Islet of Langerhans (tissue), 1 donor: ENCODE measurements around the gene LAMA2.

Source experiments
- FAIRE-seq: peaks from one replicate; lab custom pipeline; 2011; peaks lifted over from hg19 to GRCh38; lab: Jason Lieb, UNC

The LAMA2 gene

DNA sequence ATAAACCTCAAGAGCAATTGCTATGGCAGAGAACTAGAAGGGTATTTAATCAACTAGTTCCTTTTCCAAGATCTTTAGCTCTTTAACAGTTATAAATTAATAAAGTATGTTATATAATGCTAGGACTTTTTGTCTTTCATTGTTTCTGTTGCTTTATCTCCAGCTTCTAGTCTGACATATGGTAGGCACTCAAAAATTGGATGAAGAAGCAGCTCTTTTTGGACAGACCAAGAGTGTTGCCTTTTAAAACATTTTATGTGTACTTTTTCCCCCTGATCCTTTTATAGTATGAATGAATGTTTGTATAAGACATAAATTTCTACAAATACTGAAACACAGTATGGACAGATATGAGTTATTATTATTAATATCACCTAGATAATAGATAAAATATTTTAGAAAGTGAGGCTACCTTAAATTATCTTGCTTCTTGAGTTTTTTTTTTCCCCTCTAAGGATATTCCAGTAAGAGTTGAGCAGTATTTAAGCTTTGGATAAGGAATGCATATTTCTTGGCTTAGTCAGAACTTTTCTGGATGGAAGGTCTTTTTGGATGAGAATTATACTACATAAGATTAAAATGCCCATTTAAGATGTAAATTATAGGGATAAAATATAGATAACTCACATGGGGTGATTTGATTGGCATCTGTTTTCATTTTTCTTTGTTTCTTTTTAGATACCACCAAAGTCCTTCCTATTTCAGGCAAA is 16.6 kb downstream of the LAMA2 start:
- FAIRE-seq, result no peak

DNA sequence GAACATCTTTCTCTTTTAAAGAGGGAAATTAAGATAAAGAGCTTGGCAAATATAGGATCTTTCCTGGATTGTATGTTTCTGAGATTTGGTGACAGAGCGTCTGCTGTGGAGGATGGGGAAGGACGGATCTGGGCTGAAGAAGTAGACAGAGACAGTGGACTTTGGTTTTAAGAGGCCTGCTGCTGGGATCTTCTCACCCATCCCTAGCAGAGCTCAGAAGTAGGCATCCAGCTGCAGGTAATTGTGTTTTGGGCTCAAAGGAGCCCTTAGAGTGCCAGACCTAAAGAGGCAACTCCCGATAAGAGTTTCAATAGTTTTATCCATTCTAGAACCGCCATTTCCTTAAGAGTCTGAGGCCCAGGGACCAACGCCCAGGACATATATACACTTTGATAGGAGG is 20.8 kb downstream of the LAMA2 start:
- no peak for FAIRE-seq

DNA sequence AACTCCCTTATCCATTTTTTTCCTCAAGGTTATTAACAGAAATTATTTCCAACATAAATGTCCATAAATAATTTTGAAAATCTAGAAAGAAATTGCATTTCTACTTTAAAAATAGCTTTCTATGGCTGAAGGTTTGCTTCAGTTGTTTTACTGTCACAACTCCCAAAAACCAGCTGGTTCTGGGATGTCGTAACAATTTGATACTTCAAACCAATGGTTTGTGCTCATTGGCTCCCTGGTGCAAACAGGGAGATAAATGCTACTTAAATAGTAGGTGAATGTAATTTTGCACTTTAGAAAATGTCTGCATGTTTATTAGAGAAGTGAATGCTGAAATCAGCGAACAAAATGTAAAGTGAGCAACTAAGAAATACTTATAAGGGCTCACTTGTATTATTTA is 31.1 kb downstream of the LAMA2 start:
- no peak for FAIRE-seq

DNA sequence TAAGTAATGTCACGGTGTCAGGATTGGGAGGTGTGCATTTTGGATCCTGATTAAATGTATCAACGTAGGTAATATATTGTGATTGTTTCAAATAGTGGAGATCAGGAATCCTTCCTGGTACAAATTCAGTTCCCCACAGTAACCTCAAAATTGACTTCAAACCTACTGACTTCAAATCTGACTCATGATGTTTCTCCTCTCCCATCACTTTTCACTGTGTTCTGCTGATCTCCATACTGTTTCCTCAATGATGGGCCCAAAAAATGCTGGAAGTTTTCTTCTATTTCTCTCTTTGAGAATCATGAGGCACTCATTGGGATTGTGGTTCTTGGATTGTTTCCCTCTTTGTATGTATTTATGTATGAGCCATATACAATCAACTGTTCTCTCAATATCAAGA is 35.9 kb downstream of the LAMA2 start:
- FAIRE-seq, result no peak

DNA sequence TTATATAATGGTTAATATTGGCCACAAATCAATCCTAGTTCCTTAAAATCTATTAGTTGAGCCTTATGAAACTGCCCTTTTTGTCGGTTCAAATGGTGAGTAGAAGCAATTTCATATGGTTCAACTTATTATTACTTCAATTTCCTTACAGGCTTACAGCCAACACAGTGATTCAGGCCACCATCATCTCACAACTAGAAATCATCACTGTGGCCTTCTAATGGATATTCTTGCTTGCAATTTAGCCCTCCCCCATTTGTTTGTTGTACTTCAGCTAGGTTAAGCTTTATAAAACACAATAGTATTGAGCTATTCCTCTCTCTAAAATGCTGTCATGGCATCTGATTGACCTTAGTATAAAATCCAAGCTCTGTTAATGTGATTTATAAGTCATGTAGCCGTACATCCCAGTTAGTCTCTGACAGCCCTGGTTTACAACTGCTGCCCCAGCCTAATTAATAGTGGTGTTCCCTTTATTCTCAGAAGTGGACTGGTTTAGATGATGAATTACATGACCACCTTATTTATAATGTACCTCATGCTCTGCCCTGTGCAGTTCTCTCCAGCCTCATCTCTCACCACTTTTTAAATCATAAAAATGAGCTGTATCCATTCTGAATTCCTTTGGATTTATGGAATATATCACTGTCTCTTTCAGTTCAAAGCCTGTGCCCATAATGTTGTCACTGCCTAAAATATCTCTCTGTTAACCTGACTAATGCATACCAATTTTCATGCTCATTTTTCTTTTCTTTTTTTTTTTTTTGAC is 36.7 kb downstream of the LAMA2 start:
- FAIRE-seq, result no peak

DNA sequence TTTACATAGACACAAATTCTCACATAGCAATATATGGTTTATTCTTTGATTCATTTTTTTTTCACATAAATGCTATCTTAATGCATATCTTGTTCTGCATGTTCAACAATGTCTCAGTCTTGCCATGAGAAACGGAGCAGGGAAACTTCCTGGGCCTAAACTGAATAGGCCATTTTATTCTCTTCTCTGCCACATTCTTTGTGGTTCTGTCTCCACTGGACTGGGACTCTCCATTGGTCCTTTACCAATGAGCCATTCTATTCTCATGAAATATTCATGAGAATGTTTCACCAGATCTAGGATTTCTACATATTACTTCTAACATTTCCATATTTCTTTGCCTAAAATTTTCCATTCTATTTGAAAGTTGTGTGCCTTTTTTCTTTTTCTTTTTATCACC is 42.8 kb downstream of the LAMA2 start:
- FAIRE-seq, result no peak

DNA sequence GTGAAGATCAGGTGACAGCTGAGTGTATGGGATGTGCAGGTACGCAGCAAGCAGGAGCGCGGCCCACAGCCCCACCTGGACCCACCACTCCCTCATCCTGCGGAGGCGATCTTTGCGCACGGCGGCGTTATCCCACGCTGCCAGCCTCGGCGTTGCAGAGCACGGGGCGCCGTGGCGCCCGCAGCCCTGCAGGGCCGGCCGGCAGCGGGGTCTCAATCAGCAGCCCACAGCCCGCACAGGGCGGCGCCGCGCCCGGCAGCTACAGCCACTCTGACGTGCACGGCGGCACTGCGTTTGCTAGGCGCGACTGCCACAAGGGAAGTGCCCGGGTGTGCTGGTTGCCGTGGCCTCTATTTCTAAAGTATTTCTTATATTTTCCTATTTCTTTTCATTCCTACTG is 46.9 kb downstream of the LAMA2 start:
- no peak for FAIRE-seq

DNA sequence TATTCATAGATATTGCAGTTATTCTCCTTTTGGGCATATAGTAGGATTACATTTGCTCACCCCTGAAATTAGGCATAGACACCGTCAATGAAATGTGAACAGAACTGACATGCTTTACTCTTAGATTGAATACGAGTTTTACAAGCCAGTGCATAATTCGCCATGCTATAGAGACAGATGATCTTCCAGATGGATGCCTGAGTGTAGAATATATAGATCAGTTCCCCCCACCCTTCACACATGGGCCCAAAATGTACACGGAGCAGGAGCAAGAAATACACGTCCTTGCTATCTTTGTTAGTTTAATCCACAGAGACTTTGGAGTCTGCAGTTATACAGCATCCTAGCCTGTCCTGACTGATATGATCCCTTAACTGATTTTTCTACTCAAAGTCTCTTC is 47.4 kb downstream of the LAMA2 start:
- FAIRE-seq, result no peak

DNA sequence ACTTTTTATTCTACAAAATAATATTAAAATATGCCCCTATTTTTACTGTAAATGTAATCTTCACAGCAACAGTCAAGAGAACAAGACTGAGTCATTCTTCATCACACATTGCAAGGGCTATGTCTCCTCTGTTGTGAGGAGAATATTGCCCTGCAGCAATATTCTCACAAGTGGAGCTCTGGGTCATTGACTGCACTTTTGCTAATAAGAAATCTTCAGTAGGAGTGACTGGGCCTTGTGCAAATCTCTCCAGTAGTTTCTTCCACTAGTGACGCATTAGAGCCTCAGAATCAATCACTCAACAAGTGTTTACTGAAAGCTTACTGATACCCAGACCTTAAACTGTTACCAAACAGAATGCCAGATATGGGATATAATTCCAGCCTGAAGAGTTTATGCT is 49.1 kb downstream of the LAMA2 start:
- no peak for FAIRE-seq

DNA sequence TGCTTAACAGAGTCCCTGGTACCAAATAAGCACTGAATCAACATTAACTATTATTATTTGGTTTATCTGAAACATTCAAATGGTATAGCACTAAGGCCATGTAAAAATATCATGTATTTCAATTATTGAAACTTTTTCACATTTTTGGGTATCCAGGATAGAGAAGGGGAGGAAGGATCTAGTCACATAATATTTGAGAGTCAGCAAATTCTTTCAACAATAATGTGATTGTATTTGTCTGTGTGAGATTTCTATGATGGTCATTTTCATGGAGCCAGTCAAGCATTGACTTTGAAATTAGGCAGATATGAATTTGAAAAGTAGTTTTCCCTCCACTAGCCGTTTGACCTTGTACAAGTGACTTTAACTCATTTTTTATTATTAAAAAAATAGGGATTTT is 67.9 kb downstream of the LAMA2 start:
- FAIRE-seq, result no peak

DNA sequence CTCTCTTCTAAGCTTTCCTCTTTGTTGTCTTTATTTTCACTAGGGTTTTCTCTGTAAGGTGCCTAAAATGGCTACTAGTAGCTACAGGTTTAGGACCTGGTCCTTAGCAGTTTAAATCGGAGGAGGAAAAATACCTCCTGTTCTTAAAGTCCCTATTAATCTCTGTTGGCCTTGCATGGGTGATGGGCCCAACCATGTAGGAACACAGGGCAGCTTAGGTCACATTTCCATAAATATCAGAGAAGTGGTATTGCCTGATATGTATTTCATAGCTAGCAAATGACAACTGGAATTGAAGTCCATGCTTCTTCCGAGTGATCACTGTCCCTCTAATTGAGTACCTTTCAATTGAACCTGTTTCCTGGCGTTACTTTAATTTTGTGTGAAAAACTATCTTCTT is 70.0 kb downstream of the LAMA2 start:
- no peak for FAIRE-seq

DNA sequence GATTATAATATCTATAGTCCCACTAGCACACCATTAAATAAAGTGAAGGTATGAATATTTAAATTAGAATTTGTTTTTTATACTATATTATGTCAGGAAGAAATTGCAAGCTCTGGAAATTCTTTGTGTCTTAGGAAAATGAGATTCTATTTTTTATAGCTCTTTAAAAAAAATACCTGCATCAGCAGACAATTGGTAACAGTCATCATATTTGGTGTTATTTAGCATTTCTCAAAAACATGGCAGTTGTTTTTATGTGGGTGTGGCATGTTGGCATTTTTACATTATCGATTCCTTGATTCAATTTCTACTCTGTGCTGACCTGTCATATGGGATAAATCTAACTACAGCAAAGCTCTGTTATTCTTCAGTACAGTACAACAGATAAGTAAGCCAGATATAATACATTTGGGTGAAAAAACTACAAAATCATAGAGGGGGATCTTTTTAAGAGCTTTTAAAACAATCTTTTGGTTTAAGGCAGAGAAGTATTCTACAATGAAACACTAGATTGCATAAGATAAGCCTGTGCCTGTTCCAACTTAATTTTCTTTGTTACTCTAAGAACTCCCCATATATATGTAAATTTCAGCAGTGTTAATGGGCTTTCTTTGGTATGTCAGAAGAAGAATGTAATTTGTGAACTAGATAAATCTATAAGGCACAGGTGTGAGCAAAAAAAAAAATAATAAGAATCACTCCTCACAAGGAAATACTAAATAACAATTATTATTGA is 71.5 kb downstream of the LAMA2 start:
- no peak for FAIRE-seq

DNA sequence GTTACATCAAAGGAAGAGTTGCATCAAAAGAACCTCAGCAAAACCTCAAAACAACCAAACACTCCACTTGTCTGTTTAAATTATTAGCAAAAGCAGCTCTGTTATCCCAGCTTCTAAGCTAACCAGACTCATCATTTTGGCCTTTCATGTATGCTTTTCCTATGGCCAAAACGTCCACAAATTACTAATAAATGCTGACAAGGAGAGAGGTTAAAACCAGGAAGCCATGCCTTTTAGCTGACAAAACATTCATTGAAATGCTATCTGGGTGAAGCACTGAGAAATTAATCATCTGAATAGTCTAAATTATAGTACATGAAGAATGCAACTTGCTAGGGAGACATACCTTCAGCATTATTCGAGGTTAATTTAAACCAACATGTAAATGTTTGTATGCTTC is 80.6 kb downstream of the LAMA2 start:
- no peak for FAIRE-seq

DNA sequence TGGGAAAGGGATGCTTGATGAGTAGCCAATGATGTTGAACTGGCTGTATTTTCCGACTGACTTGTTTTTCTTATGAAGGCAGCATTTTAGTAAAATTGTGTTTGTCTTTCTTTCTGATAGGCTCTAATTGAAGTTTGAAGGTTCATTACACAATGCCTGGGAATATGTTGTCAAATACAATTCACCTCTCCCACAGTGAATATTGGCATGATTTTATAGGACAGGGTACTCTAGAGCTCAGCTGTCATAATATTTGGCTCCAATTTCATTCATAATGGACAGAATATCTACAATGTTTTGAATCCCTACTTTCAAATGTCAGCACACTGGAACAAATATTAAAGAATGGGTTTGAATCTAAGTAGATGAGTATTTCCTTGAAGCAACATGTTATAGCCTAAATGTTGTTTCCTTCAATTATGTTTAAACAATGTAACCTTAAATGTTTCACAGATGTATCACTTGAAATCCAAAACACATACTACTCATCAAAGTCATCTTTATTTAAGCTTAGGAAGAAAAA is 81.4 kb downstream of the LAMA2 start:
- FAIRE-seq, result no peak

DNA sequence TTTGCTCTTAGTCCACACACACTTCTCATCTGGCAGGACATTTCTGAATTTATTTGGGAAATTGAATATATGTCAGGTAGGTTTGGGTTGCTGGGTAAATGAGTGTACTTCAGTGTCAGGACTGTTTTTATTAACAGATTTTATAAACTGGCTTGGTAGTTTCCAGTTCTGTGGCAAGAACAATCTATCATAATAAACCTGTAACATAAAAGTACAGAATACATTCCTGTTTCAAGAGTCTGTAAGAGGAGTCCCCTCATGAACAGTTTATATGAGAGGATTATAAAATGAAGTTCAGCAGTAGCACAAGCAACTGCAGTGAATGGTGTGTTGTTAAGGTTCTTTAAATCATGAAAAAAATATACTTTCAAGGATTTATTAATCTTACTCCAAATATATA is 81.8 kb downstream of the LAMA2 start:
- no peak for FAIRE-seq

DNA sequence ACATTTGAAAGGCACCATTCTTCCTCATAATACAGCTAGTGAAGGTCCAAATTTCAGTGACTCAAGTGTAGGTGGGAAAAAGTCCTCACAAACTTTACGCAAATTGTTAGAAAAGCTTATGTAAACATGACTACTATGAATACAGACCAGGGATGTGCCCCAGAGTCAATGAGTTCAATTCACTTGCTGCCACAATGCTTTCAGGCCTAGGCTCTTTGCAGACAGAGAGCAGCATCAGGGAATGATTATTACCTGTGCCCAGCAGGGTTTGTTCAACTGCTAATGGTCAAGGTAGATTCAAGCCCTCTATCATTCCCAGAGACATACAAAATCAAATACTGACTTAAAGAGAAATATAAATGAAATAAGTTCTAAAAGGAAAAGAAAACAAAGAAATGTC is 84.0 kb downstream of the LAMA2 start:
- FAIRE-seq, result no peak

DNA sequence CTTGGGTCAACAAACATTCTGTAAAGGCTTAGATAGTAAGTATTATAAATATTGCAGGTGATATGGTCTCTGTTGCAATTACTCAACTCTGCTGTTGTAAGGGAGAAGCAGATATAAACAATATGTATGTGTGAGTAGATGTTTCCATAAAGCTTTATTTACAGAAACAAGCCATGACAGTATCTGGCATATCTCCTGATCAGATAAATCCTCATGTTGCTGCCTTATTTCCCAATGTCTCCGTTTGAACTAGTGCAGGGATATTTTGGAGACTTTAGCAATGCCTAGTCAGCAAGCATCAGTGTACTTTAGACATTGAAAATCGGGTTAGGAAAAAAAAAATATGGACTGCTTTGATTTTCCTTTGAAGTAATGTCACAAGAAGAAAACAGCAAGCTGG is 96.1 kb downstream of the LAMA2 start:
- no peak for FAIRE-seq

DNA sequence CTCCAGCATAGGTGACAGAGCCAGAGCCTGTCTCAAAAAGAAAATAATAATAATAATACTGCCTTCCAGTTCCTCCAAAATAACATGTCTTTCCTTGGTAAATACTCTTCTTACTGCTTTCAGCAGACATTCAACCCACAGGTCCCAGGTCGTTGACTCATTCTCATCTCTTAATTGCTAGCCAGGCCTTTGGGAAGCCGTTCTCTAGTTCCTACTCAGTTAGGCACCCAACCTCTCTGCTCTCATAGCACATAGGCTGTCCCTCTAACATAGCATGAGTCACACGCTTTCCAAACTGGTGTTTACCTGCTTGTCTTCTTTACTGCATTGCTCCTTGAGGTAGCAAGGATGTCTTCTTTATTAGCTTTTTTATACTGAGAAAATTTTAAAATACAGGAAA is 98.8 kb downstream of the LAMA2 start:
- FAIRE-seq, result no peak

DNA sequence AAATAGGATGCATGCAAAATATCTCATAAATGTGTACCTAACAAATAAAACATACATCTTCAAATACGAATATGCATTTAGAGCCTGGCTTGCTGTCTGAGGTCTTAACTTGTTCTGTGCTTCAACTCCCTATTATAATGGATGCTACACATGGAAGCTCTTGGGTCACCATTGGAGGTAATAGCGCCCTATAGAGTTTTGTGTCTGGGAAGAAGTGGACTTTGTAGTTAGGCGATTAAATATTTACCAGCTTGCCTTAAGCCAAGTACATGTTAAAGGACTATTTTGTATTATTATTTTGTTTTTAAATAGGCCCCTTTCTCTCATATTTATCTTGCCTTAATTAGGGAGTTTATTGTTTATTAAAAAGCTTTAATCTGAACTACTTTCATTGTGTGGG is 107.4 kb downstream of the LAMA2 start:
- no peak for FAIRE-seq

DNA sequence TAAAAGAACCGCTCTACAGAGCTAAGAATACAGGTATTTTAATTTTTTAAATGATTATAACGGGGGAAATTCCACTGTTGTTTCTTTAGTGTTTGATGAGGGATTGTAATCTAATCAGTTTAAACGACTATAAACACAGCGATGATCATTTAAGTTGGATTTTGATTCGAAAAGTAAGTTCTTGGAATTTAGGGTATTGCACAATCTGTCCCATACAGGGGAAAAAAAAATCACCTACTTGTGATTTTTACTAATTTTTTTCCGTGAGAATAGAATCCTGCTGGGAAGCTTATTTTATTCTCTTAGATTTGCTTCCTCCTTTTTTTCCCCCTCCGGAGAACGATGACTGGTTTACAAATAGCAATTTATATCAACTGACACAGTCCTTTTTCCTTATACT is 108.0 kb downstream of the LAMA2 start:
- no peak for FAIRE-seq

DNA sequence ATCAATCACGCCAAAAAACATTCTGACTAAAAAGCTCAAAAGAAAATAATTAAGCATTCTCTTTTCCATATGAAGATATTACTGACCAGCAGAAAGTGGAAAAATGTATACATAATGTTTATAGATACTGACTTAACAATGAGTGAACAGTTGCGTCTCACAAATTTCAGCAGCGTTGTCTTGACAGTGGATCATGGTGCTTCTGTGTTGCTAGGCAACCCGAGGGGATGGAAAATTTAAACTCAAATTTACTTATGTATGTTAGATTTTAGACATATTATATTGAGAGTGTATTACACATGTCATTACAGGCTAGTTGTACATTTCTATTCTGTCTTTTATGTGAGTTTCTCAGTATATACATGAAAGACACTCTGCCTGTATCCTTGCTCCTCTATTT is 110.2 kb downstream of the LAMA2 start:
- no peak for FAIRE-seq

DNA sequence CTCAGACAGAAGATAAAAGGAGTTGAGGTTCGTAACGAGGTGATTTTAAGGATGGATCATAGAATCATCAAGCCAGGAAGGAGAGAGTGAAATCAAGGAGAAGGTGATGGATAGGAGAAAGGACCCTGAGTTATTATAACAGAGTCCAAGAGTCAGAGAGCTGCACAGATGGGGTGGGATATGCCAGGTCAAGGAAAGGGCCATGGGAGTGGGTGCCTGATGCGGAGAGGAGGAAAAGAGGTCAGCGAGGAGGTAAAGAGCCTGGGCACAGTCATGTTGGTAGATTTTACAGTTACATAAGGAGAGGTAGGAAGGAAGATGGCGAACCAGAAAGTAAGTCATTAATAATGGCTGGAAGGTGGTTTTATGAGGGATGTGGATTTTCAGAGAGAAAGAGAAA is 114.9 kb downstream of the LAMA2 start:
- no peak for FAIRE-seq
